Astrocyte of the spinal cord (primary cell): ENCODE results near the gene TBC1D20.

Source experiments
- DNase-seq: peaks from one replicate; pipeline ENCODE4 v3.0.0; 2011; ENCODE audit warnings: low read depth, low spot score
- H3K4me3 ChIP-seq: 2 replicates; pipeline ENCODE4 v1.5.1; 2011; ENCODE audit warnings: low read depth, mild to moderate bottlenecking, low read length, moderate library complexity
- in situ Hi-C: cut with HindIII; loops from 2 replicates; pipeline ENCODE4 v1.10.0; 2017; ENCODE audit warnings: low sequenced_read_pairs
- TF ChIP-seq, protein P1 (sequence below): IDR thresholded peaks from 2 replicates; pipeline ENCODE4 v1.5.1; 2012; ENCODE audit warnings: low read depth, mild to moderate bottlenecking, low read length, inconsistent platforms

TBC1D20 gene

DNA sequence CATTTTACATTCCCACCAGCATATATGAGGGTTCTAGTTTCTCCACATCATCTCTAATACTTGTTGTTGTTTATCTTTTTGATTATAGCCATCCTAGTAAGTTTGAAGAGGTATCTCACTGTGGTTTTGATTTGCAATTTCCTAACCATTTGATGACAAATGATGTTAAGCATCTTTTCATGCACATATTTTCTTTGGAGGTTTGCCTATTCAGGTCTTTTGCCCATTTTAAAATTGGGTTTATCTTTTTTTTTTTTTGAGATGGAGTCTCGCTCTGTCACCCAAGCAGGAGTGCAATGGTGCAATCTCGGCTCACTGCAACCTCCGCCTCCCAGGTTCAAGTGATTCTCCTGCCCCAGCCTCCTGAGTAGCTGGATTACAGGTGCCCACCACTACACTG, 50.3 kb downstream of the TBC1D20 start:
- no peak for DNase-seq
- TF ChIP-seq, protein P1, sequence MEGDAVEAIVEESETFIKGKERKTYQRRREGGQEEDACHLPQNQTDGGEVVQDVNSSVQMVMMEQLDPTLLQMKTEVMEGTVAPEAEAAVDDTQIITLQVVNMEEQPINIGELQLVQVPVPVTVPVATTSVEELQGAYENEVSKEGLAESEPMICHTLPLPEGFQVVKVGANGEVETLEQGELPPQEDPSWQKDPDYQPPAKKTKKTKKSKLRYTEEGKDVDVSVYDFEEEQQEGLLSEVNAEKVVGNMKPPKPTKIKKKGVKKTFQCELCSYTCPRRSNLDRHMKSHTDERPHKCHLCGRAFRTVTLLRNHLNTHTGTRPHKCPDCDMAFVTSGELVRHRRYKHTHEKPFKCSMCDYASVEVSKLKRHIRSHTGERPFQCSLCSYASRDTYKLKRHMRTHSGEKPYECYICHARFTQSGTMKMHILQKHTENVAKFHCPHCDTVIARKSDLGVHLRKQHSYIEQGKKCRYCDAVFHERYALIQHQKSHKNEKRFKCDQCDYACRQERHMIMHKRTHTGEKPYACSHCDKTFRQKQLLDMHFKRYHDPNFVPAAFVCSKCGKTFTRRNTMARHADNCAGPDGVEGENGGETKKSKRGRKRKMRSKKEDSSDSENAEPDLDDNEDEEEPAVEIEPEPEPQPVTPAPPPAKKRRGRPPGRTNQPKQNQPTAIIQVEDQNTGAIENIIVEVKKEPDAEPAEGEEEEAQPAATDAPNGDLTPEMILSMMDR = no peak
- in situ Hi-C loops = no loop called here
- no peak overlapping the region for H3K4me3 ChIP-seq

DNA sequence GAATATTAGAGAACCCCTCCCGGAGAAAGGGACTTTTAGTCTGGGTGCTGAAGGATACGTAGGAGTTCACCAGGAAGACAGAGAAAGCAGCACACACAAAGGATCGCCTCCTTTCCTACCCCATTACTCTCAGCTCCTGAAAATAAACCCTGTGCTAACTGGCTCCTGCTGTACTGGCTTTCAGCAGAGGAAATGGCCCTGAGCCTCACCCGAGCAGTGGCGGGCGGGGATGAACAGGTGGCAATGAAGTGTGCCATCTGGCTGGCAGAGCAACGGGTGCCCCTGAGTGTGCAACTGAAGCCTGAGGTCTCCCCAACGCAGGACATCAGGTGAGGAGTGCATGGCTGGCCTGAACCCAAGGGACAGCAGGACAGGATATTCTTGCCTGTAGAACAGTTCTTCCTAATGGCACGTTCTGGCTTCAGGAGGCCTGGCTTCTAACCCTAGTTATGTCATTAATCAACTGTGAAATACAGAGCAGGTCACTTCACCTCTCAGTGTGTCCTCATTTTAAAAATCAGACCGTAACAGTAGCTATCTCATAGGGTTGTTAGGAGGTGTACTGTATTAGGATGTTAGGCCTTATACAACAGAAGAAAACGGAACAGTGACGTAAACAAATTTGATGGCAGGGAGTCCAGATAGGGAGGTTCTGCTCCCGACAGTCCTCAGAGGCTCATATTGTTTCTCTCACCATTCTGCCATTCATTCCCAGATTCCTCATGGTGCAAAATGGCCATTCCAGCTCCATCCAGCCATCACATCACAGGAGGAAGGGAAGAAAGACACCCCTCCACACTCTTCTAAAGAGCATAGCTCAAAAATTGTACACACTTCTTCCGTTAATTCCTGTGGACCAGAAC, 52.4 kb downstream of the TBC1D20 start:
- TF ChIP-seq, protein P1 = no peak
- no peak for DNase-seq
- H3K4me3 ChIP-seq = peak overlapping the region; percentile 97
- in situ Hi-C loops = no loop called here

DNA sequence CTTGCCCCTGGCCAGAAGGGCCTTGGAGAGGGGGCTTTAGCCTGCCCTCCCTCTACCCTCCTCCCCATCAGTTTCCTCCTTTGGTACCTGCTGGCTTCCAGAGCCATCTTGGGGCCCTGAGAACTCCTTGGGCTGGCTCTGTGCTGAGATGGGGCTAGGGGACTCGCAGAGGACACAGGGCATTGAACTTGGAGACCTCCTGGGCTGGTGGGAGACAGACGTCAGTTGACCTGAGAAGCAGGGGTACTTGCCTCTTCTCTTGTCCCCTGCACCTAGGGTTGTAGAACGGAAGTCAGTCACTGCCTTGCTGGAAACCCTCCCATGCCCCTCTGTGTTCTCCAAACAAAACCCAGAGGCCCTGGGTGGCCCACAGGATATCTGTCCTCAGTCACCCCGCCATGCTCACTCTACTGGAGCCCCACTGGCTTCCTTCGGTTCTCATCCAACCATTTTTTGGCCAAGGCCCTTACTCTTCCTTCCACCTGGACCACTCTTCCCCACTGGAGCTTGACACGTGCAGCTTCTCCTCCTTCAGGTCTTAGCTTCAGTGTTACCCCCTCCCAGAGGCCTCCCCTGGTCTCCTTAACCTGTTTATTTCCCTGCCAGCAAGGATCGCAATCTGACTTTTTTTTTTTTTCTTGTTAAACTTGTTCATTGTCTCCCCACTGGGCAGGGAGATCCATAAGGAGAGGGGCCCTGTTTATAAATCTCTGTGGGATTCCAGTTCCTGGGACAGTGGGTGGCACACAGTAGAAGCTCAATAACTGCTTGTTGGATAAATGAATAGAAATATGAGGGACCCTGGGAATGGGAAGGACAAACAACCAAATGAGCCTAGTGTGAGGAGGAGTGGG, 53.3 kb downstream of the TBC1D20 start:
- in situ Hi-C loops = no loop called here

DNA sequence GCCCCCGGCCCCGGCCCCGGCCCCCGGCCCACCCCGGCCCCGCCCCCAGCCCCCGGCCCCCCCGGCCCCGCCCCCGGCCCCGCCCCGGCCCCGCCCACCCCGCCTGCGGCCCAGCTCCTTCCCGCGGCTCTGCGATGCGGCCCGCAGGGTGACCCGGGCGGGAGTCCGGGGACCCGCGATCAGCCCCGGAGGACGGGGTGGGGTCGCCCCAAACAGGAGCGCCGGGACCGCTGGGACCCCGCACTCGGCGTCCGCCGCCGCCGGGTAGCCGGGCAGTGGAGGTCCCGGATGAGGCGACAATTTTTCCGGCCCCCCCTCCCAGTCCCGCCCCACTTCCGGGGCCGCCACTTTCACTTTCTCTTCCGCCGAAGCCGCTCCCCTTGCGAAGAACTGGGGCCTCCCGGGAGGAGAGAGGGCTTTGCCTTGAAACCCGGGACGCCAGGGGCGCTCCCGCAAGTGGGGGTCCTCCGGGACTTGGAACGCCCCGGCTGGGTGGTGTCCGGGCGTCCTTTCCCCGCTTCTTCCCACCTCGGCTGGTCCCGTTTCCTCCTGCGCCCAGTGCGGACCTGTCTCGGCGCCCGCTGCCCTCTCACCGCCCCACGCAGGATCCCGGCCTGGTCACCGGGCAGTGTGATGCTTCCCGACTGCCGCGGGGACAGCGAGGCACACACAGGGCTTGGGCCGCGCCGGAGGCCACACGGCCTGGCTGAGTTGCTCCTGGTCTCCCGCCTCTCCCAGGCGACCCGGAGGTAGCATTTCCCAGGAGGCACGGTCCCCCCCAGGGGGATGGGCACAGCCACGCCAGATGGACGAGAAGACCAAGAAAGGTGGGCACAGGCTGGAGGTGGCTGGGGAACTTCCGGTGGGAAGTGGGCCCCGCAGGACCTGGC, 54.1 kb downstream of the TBC1D20 start, which contains the start of gene RBCK1:
Gene RBCK1 (plus strand): TSS at position 347 of the 890 bp plus-strand sequence. CDS start 459 bp downstream, at position 806.
- H3K4me3 ChIP-seq = peak within 1 kb of the TSS; percentile 97
- peak; percentile 87 for DNase-seq
- in situ Hi-C loops = no loop called here
- TF ChIP-seq, protein P1 = no peak

More for the DNA sequence above, 53.3 kb downstream of the TBC1D20 start:
- TF ChIP-seq, protein P1 = no peak
- H3K4me3 ChIP-seq = peak overlapping the region; percentile 97
- DNase-seq = no peak

DNA sequence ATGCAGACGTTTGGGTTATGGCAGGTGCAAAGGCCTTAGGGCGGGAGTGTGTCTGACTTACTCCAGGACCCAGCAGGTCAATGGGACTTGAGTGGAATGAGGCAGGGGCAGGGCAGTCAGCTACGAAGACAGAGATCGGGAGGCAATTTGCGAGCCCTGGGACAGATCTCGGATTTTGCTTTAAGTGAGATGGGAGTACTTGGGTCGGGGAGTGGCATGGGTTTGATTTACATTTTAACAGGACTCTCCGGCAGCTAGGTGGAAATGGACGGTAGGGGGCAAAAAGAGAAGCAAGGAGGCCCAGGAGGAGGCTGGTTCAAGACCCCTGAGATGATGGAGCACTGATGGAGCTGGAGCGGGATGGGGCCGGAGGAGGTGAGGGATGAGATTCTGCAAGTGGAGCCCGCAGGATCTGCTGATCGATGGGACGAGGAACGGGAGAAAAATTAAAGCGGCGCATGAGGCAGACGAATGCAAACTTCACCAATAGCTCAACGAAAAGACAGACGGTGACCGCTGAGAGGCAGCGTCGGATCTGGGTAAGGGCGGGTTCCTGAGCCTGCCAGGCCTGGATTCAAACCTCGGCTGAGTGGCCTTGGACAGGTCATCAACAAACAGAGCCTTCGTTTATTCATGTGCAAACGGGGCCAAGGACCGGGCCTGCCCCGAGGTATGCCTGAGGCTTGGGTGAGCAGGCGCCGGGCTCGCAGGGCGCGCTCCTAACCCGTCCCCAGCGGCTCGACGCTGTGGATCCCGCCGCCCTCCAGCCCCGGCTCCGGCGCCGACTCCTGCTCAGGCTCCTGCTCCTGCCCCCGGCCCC, 55.0 kb downstream of the TBC1D20 start:
- peak overlapping the region; percentile 97 for H3K4me3 ChIP-seq
- TF ChIP-seq, protein P1 = peak; percentile 32
- peak; percentile 77 for DNase-seq
- in situ Hi-C loops = no loop called here
